Measurements from ENCODE around the gene TCFL5.

GRCh38 chr20:62820208-62820961 is 41.2 kb downstream of the TCFL5 start:
- TF ChIP-seq, protein P1, sequence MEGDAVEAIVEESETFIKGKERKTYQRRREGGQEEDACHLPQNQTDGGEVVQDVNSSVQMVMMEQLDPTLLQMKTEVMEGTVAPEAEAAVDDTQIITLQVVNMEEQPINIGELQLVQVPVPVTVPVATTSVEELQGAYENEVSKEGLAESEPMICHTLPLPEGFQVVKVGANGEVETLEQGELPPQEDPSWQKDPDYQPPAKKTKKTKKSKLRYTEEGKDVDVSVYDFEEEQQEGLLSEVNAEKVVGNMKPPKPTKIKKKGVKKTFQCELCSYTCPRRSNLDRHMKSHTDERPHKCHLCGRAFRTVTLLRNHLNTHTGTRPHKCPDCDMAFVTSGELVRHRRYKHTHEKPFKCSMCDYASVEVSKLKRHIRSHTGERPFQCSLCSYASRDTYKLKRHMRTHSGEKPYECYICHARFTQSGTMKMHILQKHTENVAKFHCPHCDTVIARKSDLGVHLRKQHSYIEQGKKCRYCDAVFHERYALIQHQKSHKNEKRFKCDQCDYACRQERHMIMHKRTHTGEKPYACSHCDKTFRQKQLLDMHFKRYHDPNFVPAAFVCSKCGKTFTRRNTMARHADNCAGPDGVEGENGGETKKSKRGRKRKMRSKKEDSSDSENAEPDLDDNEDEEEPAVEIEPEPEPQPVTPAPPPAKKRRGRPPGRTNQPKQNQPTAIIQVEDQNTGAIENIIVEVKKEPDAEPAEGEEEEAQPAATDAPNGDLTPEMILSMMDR (IDR thresholded peaks at IDR 0.05; ENCODE audit: insufficient read depth, low read length, poor library complexity, severe bottlenecking), result no peak
- no peak for TF ChIP-seq EZH2phosphoT487 (conservative IDR thresholded peaks at IDR 0.05; ENCODE audit: low read length)

Data from SU-DHL-6 (cell line).